Mesendoderm (in vitro differentiated cells): ENCODE measurements around the gene AKAP12.

Experiments
- DNase-seq: peaks from one replicate; pipeline ENCODE4 v3.0.0; 2013
- H2AK5ac ChIP-seq: 2 replicates; pipeline ENCODE4 v1.6.1; 2013; ENCODE audit warnings: low read length, inconsistent platforms
- H2BK120ac ChIP-seq: 2 replicates; pipeline ENCODE4 v1.6.1; 2013; ENCODE audit warnings: low read depth, mild to moderate bottlenecking, low read length, moderate library complexity, mixed read lengths
- H2BK15ac ChIP-seq: replicated peaks from 2 replicates; pipeline ENCODE4 v1.6.1; 2013; ENCODE audit warnings: low read depth, mild to moderate bottlenecking, moderate library complexity
- H2BK5ac ChIP-seq: 2 replicates; pipeline ENCODE4 v1.6.1; 2013; ENCODE audit warnings: low read length, inconsistent platforms
- H3K18ac ChIP-seq: 2 replicates; pipeline ENCODE4 v1.6.1; 2013; ENCODE audit warnings: mild to moderate bottlenecking, low read length, mixed read lengths
- H3K23ac ChIP-seq: one replicate; pipeline ENCODE4 v1.6.1; 2013; ENCODE audit warnings: low read length
- H3K27ac ChIP-seq: 2 replicates; pipeline ENCODE4 v1.5.1; 2013; ENCODE audit warnings: low read depth, mild to moderate bottlenecking, inconsistent platforms, low read length, moderate library complexity
- H3K27me3 ChIP-seq: 2 replicates; pipeline ENCODE4 v1.6.1; 2013; ENCODE audit warnings: low read length, control low read depth, mild to moderate bottlenecking, inconsistent platforms; ENCODE audit not compliant: insufficient read depth, poor library complexity
- H3K36me3 ChIP-seq: 2 replicates; pipeline ENCODE4 v1.6.1; 2013; ENCODE audit warnings: low read length, inconsistent platforms; ENCODE audit not compliant: control insufficient read depth, insufficient read depth
- H3K4ac ChIP-seq: one replicate; pipeline ENCODE4 v1.6.1; 2013; ENCODE audit warnings: low read depth, mild to moderate bottlenecking, low read length, moderate library complexity
- H3K4me1 ChIP-seq: 2 replicates; pipeline ENCODE4 v1.6.1; 2013; ENCODE audit warnings: low read depth, low read length, inconsistent platforms; ENCODE audit not compliant: control insufficient read depth
- H3K4me2 ChIP-seq: 2 replicates; pipeline ENCODE4 v1.6.1; 2013; ENCODE audit warnings: low read length
- H3K4me3 ChIP-seq: 2 replicates; pipeline ENCODE4 v1.5.1; 2013; ENCODE audit warnings: mild to moderate bottlenecking, low read length
- H3K56ac ChIP-seq: one replicate; pipeline ENCODE4 v1.6.1; 2013; ENCODE audit warnings: low read length
- H3K79me1 ChIP-seq: 2 replicates; pipeline ENCODE4 v1.6.1; 2013; ENCODE audit warnings: low read length, inconsistent platforms
- H3K79me2 ChIP-seq: 2 replicates; pipeline ENCODE4 v1.6.1; 2013; ENCODE audit warnings: mild to moderate bottlenecking, low read length; ENCODE audit not compliant: control insufficient read depth, insufficient read depth
- H3K9ac ChIP-seq: 2 replicates; pipeline ENCODE4 v1.6.1; 2013; ENCODE audit warnings: low read length, inconsistent platforms
- H4K5ac ChIP-seq: one replicate; pipeline ENCODE4 v1.6.1; 2013; ENCODE audit warnings: low read length
- H4K8ac ChIP-seq: one replicate; pipeline ENCODE4 v1.6.1; 2013; ENCODE audit warnings: low read depth, mild to moderate bottlenecking, control low read depth, low read length, moderate library complexity
- WGBS: extraction: QIAGEN DNeasy Blood & Tissue Kit; methylation state at CpG from one replicate; pipeline ENCODE4 v1.1.7; 2013; ENCODE audit warnings: low lambda C conversion rate, missing lambda C conversion rate; ENCODE audit not compliant: insufficient coverage; ENCODE audit errors: extremely low coverage; 5-methylcytosine and 5-hydroxymethylcytosine counted together

AKAP12 gene

DNA sequence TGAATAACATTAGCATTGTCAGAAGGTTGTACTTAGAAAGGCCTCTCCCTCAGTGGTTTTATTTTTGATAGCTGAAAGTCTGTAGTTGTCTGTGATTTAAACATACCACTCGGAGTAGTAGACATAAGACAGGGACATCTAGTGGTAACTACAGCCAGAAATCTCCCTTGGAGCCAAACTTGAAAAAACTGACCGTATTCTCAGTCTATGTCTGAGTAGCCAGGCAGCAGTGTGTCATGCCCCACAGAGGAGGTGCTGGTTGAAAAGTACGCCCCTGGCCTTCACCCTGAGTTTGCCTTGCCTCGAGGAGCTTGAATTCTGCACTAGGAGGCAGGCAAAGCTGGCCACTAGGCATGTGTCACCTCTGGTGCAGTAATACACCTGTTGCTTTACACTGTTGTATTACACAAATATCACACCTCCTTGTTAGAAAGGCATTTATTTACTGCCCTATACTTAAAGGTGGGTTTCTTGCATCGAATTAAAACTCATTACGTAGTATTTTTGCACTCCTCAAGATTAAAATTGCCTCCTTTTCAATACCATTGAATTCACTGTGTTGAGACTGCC, 130.8 kb downstream of the AKAP12 start:
- Histone ChIP-seq H4K8ac (no peak overlapping the region), H3K4me1 (no peaks in the 10 kb centered on the region), H3K79me1 (peaks cover 8% of the 10 kb centered on the region), H2BK120ac (no peak overlapping the region), H3K18ac (no peak overlapping the region), H3K4ac (no peak overlapping the region), H2BK5ac (no peak overlapping the region), H3K27me3 (no peaks in the 10 kb centered on the region), H2BK15ac (no peak overlapping the region), H3K9ac (no peak overlapping the region), H3K4me2 (no peak overlapping the region), H4K5ac (no peak overlapping the region), H2AK5ac (no peak overlapping the region), H3K27ac (no peak overlapping the region), H3K23ac (no peak overlapping the region), H3K56ac (no peak overlapping the region), H3K4me3 (no peak overlapping the region), H3K79me2 (peaks cover 3% of the 10 kb centered on the region), H3K36me3 (peaks cover 8% of the 10 kb centered on the region)
- peak; percentile 48 for DNase-seq
- no CpG with 5 or more reads among the region's 6 CpGs for WGBS

DNA sequence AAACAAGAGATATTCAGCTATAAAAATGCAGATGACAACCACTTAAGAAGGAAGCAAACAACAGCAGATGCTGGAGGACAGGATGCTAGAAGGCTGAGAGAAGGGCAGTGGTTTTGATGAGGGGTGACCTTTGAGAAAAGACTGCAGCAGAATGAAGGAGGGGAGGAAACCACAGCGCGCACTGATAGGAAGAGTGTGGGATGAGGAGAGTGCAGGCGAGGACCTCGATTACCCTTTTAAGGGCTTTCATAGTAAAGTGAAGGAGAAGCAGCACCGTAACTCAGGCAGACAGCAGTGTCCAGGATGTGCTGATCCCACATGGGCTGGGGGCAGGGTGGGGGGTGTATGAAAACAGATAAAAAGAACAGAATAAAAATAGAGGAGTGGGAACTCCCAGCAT, 132.4 kb downstream of the AKAP12 start:
- Histone ChIP-seq H2AK5ac (no peak overlapping the region), H3K27me3 (no peaks in the 10 kb centered on the region), H2BK15ac (no peak overlapping the region), H3K56ac (no peak overlapping the region), H3K18ac (no peak overlapping the region), H3K9ac (no peak overlapping the region), H3K4me2 (no peak overlapping the region), H4K5ac (no peak overlapping the region), H3K4me3 (no peak overlapping the region), H3K4ac (no peak overlapping the region), H2BK5ac (no peak overlapping the region), H3K4me1 (no peaks in the 10 kb centered on the region), H3K27ac (no peak overlapping the region), H4K8ac (no peak overlapping the region), H3K36me3 (peaks cover 2% of the 10 kb centered on the region), H3K79me1 (peaks cover 3% of the 10 kb centered on the region), H3K23ac (no peak overlapping the region), H2BK120ac (no peak overlapping the region), H3K79me2 (peaks cover 13% of the 10 kb centered on the region)
- no CpG with 5 or more reads among the region's 5 CpGs for WGBS
- DNase-seq, result no peak

DNA sequence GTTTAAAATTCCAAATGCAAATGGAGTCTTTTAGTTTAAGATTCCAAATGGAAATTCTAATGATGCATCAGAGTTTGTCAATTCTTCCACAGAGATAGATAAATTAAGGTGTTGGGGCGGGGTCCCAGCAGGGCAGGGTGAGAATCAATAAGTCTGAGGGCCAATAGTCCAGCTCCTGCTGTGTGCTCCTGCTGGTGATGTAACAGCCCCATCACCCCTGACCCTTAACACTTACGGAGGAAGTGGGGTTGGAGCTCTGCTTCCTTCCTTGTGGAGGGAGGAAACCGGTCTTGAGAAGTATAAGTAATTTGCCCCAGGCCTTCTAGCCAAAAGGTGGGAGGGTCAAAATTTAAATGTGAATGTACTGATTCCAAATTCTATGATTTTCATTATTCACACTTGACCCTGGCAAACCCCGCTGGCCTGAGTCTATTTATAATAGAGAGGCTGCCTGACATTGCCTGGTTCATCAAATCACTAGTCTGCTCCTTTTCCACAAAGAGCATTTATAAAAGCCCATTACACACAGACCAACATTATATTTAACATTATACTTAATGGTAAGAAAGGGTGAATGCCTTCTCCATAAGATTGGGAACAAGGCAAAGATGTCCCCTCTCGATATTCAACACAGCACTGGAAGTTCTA, 134.4 kb downstream of the AKAP12 start:
- no peaks in the 10 kb centered on the region for H3K27me3 ChIP-seq
- no peak overlapping the region for H3K4ac ChIP-seq
- no peak overlapping the region for H2AK5ac ChIP-seq
- peaks cover 7% of the 10 kb centered on the region for H3K79me1 ChIP-seq
- no peak overlapping the region for H3K4me3 ChIP-seq
- no peak overlapping the region for H4K8ac ChIP-seq
- no peak overlapping the region for H4K5ac ChIP-seq
- H3K4me2 ChIP-seq, result no peak overlapping the region
- no peak overlapping the region for H2BK15ac ChIP-seq
- H2BK5ac ChIP-seq, result no peak overlapping the region
- H3K56ac ChIP-seq, result no peak overlapping the region
- H3K4me1 ChIP-seq, result no peaks in the 10 kb centered on the region
- H3K79me2 ChIP-seq, result peaks cover 23% of the 10 kb centered on the region
- WGBS, result no CpG with 5 or more reads among the region's 5 CpGs
- no peak overlapping the region for H3K23ac ChIP-seq
- H3K36me3 ChIP-seq, result peaks cover 2% of the 10 kb centered on the region
- H3K27ac ChIP-seq, result peak overlapping the region; percentile 33
- H3K9ac ChIP-seq, result no peak overlapping the region
- H2BK120ac ChIP-seq, result no peak overlapping the region
- peak; percentile 80 for DNase-seq
- H3K18ac ChIP-seq, result no peak overlapping the region

DNA sequence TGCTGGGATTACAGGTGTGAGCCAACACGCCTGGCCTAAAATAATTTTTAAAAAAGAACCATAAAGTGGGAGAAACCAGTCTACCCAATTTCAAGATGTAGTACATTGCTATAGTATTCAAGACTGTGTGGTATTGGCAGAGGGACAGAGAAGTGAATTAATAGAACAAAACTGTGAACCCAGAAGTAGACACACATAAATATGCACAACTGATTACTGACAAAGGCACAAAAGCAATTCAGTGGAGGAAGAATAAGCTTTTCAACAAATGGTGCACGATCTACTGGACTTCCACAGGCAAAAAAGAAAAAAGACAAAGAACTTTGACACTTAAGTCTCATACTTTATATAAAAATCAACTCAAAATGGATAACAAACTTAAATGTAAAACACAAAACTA, 136.1 kb downstream of the AKAP12 start:
- Histone ChIP-seq H3K79me2 (peaks cover 30% of the 10 kb centered on the region), H3K27me3 (no peaks in the 10 kb centered on the region), H3K4me3 (no peak overlapping the region), H3K27ac (no peak overlapping the region), H3K18ac (no peak overlapping the region), H3K4ac (no peak overlapping the region), H2BK15ac (no peak overlapping the region), H2BK120ac (no peak overlapping the region), H4K5ac (no peak overlapping the region), H4K8ac (no peak overlapping the region), H2AK5ac (no peak overlapping the region), H3K56ac (no peak overlapping the region), H3K36me3 (peaks cover 2% of the 10 kb centered on the region), H3K4me1 (no peaks in the 10 kb centered on the region), H3K23ac (no peak overlapping the region), H3K4me2 (no peak overlapping the region), H2BK5ac (no peak overlapping the region), H3K9ac (no peak overlapping the region), H3K79me1 (peaks cover 9% of the 10 kb centered on the region)
- WGBS, result no CpG with 5 or more reads among the region's 2 CpGs
- DNase-seq, result no peak

DNA sequence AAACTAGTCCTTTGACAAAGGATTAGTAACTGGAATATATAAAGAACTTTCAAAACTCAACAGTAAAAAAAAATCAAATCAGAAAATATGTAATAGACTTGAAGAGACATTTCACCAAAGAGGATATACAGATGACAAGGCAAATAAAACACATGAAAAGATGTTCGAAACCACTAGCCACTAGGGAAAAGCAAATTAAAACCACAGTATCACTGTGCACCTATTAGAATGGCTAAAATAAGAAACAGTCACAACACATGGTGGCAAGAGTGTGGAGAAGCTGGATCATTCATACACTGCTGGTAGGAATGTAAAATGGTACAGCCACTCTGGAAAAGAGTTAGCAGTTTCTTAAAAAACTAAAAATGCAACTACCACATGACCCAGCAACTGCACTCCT, 136.7 kb downstream of the AKAP12 start:
- no peak overlapping the region for H4K5ac ChIP-seq
- H3K27ac ChIP-seq, result no peak overlapping the region
- no peaks in the 10 kb centered on the region for H3K27me3 ChIP-seq
- no peak overlapping the region for H3K4me2 ChIP-seq
- DNase-seq, result no peak
- H3K18ac ChIP-seq, result no peak overlapping the region
- H2AK5ac ChIP-seq, result no peak overlapping the region
- no peak overlapping the region for H3K56ac ChIP-seq
- no peak overlapping the region for H3K4ac ChIP-seq
- peaks cover 9% of the 10 kb centered on the region for H3K79me1 ChIP-seq
- no peak overlapping the region for H4K8ac ChIP-seq
- peaks cover 2% of the 10 kb centered on the region for H3K36me3 ChIP-seq
- peaks cover 33% of the 10 kb centered on the region for H3K79me2 ChIP-seq
- H2BK5ac ChIP-seq, result no peak overlapping the region
- no peak overlapping the region for H2BK120ac ChIP-seq
- no peak overlapping the region for H2BK15ac ChIP-seq
- no peak overlapping the region for H3K4me3 ChIP-seq
- H3K23ac ChIP-seq, result peak overlapping the region; percentile 17
- no peak overlapping the region for H3K9ac ChIP-seq
- no peaks in the 10 kb centered on the region for H3K4me1 ChIP-seq
- WGBS, result no CpG with 5 or more reads among the region's 1 CpG

DNA sequence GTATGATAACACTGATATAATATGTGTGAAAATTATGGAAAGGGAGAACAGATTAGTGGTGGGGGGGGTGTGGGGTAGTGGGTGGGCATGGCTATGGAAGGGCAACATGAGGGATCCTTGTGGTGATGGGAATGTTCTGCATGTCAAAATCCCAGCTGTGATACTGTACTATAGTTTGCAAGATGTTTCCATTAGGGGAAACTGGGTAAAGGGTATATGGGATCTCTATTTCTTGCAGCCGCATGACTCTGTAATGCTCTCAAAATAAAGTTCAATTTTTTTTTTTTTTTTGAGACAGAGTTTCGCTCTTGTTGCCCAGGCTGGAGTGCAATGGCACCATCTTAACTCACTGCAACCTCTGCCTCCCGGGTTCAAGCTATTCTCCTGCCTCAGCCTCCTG, 137.3 kb downstream of the AKAP12 start:
- no peaks in the 10 kb centered on the region for H3K27me3 ChIP-seq
- peaks cover 14% of the 10 kb centered on the region for H3K79me1 ChIP-seq
- H2BK15ac ChIP-seq, result no peak overlapping the region
- H3K36me3 ChIP-seq, result peaks cover 4% of the 10 kb centered on the region
- H2AK5ac ChIP-seq, result no peak overlapping the region
- peaks cover 38% of the 10 kb centered on the region for H3K79me2 ChIP-seq
- no peaks in the 10 kb centered on the region for H3K4me1 ChIP-seq
- WGBS, result no CpG with 5 or more reads among the region's 3 CpGs
- no peak overlapping the region for H2BK5ac ChIP-seq
- H3K23ac ChIP-seq, result no peak overlapping the region
- no peak for DNase-seq
- no peak overlapping the region for H3K4me2 ChIP-seq
- no peak overlapping the region for H3K56ac ChIP-seq
- no peak overlapping the region for H4K5ac ChIP-seq
- no peak overlapping the region for H3K4me3 ChIP-seq
- H2BK120ac ChIP-seq, result no peak overlapping the region
- no peak overlapping the region for H3K18ac ChIP-seq
- H3K9ac ChIP-seq, result no peak overlapping the region
- H3K27ac ChIP-seq, result no peak overlapping the region
- H3K4ac ChIP-seq, result no peak overlapping the region
- H4K8ac ChIP-seq, result no peak overlapping the region
